GM12892 (cell line): ENCODE results near the gene MACROD2.
"Not testable (repeated sequence)": the region's sequence is repeated elsewhere in the genome, so short reads cannot be mapped to it uniquely, and the experiment has no call there.

Source experiments
- DNase-seq: peaks from one replicate; pipeline ENCODE4 v3.0.0; 2011; ENCODE audit not compliant: insufficient read length
- FAIRE-seq: peaks from 2 replicates; lab custom pipeline; 2011; peaks lifted over from hg19 to GRCh38; lab: Jason Lieb, UNC
- POLR2A ChIP-seq: IDR thresholded peaks from 2 replicates; pipeline ENCODE4 v1.6.1; 2011; ENCODE audit warnings: low read depth, low read length, control low read depth
- POLR2AphosphoS5 ChIP-seq: IDR thresholded peaks from 2 replicates; pipeline ENCODE4 v1.6.1; 2011; ENCODE audit warnings: low read depth, low read length, control low read depth
- TAF1 ChIP-seq: IDR thresholded peaks from 2 replicates; pipeline ENCODE4 v1.6.1; 2011; ENCODE audit warnings: low read depth, mild to moderate bottlenecking, control low read depth, low read length, borderline replicate concordance

The MACROD2 gene

GRCh38 chr20:14445310-14445709 lies 450.0 kb downstream of the MACROD2 start:
- DNase-seq: no peak
- TF ChIP-seq TAF1 (no peak), POLR2A (no peak), POLR2AphosphoS5 (no peak)
- no peak for FAIRE-seq

- DNase-seq (no peak), FAIRE-seq (no peak)
- no peak for TF ChIP-seq POLR2AphosphoS5
- TF ChIP-seq TAF1: no peak
- TF ChIP-seq POLR2A: no peak
These were observed 450.6 kb downstream of the MACROD2 start for GRCh38 chr20:14445902-14446301.

DNA sequence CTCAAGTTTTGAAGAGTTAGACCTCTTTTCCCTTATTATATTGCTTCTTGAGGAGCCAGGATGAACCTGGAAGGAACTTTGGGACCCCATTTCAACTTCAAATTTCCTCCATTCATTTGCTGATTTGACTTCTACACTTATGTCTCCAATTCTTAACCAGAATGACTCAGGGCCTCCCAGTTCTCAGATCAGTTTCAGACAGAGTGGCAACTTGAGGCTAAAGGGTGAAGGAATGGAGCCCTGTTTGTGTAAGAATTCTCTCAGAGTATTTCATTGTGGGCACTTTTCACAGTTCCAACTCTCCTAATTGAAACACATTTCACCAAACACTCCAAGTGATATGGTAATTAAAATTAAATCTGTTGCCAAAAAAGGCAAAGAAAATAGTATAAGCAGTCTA lies 451.1 kb downstream of the MACROD2 start:
- FAIRE-seq (no peak), DNase-seq (no peak)
- TF ChIP-seq POLR2AphosphoS5: no peak
- TF ChIP-seq TAF1: no peak
- no peak for TF ChIP-seq POLR2A

DNA sequence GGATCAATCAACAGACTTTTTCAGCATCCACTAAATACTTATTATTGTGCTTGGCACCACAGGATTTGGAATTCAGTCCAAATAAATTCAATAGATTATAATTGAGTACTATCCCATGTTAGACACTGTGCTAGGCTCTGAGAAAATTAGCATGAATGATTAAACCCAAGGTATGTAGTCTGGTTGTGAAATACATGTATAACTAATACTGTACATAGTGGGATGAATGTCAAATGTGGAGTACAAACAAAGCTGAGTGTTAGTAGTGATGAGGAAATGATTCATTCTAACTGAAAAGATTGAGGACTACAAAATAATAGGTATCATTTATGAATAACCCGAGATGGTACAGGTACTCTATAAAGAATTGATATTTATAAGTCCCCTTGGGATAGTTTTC lies 454.0 kb downstream of the MACROD2 start:
- TF ChIP-seq POLR2A: no peak
- TF ChIP-seq POLR2AphosphoS5: no peak
- TF ChIP-seq TAF1: no peak
- no peak for FAIRE-seq
- DNase-seq: no peak

- FAIRE-seq: no peak
- DNase-seq: no peak
- TF ChIP-seq POLR2AphosphoS5 (no peak), POLR2A (no peak), TAF1 (no peak)
These were observed 454.9 kb downstream of the MACROD2 start for GRCh38 chr20:14450256-14450655.

DNA sequence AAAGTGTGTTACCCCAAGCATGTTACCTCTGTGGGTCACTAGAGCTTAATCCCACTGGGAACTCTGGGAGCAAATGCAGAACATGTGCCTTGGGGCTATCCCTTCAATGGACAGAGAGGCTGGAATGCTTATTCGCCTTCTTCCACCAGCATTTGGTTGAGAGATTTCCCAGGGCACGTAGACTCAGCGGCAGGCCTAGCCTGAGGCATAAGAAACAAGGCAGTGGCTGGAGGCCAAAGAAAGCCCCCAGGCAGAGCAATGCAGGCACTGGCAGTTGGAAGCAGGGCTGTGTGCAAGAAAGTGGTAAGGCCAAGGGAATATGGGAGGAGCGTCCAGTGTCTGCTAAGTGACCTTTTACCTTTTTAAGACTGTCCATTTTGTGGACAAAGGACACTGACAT lies 456.1 kb downstream of the MACROD2 start:
- FAIRE-seq (no peak), DNase-seq (no peak)
- no peak for TF ChIP-seq TAF1
- no peak for TF ChIP-seq POLR2A
- no peak for TF ChIP-seq POLR2AphosphoS5

DNA sequence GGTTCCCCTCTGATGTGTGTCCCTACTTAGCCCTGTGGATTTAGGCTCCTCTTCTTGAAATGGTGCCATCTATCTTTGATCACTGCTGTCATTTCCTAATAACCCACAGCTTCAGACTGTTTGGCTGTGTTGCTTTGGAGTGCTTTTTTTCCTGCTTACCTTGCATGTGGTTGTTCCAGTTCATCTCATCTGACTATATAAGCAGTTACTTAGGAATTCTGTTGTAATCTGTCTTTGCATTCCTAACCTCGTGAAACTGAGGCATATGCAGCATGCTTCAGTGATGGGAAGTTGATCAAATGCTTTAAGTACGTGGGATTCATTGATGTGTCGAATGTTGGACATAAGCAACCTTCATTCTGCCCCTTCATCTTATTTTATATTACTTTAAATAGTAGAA lies 457.9 kb downstream of the MACROD2 start:
- DNase-seq (no peak), FAIRE-seq (no peak)
- TF ChIP-seq TAF1 (no peak), POLR2A (no peak), POLR2AphosphoS5 (no peak)

GRCh38 chr20:14454296-14454695 lies 459.0 kb downstream of the MACROD2 start:
- FAIRE-seq (no peak), DNase-seq (no peak)
- TF ChIP-seq TAF1: no peak
- TF ChIP-seq POLR2A: no peak
- TF ChIP-seq POLR2AphosphoS5: no peak

DNA sequence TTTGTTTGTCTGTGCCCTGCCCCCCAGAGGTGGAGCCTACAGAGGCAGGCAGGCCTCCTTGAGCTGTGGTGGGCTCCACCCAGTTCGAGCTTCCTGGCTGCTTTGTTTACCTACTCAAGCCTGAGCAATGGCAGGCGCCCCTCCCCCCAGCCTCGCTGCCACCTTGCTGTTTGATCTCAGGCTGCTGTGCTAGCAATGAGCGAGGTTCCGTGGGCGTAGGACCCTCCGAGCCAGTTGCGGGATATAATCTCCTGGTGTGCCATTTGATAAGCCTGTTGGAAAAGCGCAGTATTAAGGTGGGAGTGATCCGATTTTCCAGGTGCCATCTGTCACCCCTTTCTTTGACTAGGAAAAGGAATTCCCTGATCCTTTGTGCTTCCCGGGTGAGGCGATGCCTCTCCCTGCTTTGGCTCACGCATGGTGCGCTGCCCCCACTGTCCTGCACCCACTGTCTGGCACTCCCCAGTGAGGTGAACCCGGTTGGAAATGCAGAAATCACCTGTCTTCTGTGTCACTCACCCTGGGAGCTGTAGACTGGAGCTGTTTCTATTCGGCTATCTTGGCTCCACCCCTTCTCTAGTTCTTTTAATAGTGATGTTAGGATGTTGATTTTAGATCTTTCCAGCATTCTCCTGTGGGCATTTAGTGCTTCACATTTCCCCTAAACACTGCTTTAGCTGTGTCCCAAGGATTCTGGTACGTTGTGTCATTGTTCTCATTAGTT lies 471.9 kb downstream of the MACROD2 start:
- FAIRE-seq: not testable (repeated sequence)

GRCh38 chr20:14470231-14470899 lies 475.0 kb downstream of the MACROD2 start:
- DNase-seq: no peak
- no peak for TF ChIP-seq POLR2A
- FAIRE-seq: no peak

More for the DNA sequence above, 471.9 kb downstream of the MACROD2 start:
- DNase-seq: not testable (repeated sequence)

GRCh38 chr20:14470977-14471661 lies 475.8 kb downstream of the MACROD2 start:
- FAIRE-seq (no peak), DNase-seq (no peak)
- no peak for TF ChIP-seq POLR2A
- no peak for TF ChIP-seq TAF1
- no peak for TF ChIP-seq POLR2AphosphoS5

DNA sequence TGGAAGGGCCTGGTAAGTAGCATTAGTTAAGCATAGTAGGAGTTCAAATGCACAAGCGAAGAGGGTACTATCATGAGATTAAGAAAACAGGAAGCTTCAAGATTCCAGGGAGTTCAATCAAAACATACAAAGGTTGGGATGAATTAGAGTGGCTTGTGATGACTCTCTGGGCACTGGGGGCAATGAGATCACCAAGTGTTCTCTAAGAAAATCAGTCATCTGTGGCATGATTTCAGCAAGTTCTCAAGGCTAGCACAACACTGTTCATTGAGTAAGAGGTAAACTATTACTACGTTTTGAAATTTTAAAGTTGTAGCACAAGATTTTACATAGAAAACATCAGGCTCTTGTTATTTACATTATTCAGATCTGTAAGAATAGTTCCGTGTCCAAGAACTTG lies 481.8 kb downstream of the MACROD2 start:
- DNase-seq (no peak), FAIRE-seq (no peak)

More for the DNA sequence above, 481.8 kb downstream of the MACROD2 start:
- TF ChIP-seq POLR2A: no peak
- TF ChIP-seq TAF1: no peak
- TF ChIP-seq POLR2AphosphoS5: no peak
